Rectal smooth muscle tissue (tissue), 1 donor: ENCODE results near the gene CCDC18.
"Not testable (repeated sequence)": the region's sequence is repeated elsewhere in the genome, so short reads cannot be mapped to it uniquely, and the experiment has no call there.

ENCODE experiments used
- H3K27ac ChIP-seq: one replicate; pipeline ENCODE4 v1.7.0; 2013; ENCODE audit warnings: low read depth, low read length, inconsistent platforms
- H3K27me3 ChIP-seq: one replicate; pipeline ENCODE4 v1.7.0; 2013; ENCODE audit warnings: low read length; ENCODE audit not compliant: control insufficient read depth, insufficient read depth
- H3K36me3 ChIP-seq: one replicate; pipeline ENCODE4 v1.7.0; 2013; ENCODE audit warnings: low read length; ENCODE audit not compliant: control insufficient read depth, insufficient read depth
- H3K4me1 ChIP-seq: one replicate; pipeline ENCODE4 v1.7.0; 2013; ENCODE audit warnings: low read length; ENCODE audit not compliant: control insufficient read depth, insufficient read depth
- H3K4me3 ChIP-seq: one replicate; pipeline ENCODE4 v1.7.0; 2013; ENCODE audit warnings: low read length
- H3K9ac ChIP-seq: one replicate; pipeline ENCODE4 v1.7.0; 2013; ENCODE audit warnings: low read length

Gene CCDC18

GRCh38 chr1:93154898-93155297 is 25.6 kb upstream of the CCDC18 start:
- Histone ChIP-seq H3K4me1 (no peaks in the 10 kb centered on the region), H3K27ac (no peak overlapping the region), H3K9ac (no peak overlapping the region), H3K4me3 (no peak overlapping the region), H3K27me3 (no peaks in the 10 kb centered on the region), H3K36me3 (peaks cover 6% of the 10 kb centered on the region)

GRCh38 chr1:93155335-93155734 is 25.2 kb upstream of the CCDC18 start:
- no peak overlapping the region for H3K4me3 ChIP-seq
- peaks cover 6% of the 10 kb centered on the region for H3K36me3 ChIP-seq
- H3K27ac ChIP-seq, result no peak overlapping the region
- no peaks in the 10 kb centered on the region for H3K4me1 ChIP-seq
- H3K9ac ChIP-seq, result no peak overlapping the region
- H3K27me3 ChIP-seq, result no peaks in the 10 kb centered on the region

DNA sequence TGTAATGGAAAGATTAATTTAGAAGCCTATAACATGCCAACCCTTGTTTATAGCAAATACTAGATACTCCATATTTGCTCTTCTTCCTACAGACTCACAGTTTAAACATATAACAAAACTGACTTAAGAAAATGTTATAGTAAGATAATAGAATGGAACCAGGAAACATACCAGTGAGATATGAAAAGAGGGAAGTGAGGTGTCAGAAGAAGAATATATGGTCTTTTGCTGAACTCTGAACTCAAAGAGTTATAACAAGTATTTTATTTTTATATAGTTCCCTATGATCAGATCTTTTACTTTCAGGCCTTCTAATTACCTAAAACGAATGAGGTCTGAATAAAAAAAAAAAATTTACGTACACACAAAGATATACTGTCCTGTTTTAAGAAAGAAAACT is 21.2 kb upstream of the CCDC18 start:
- H3K27me3 ChIP-seq, result no peaks in the 10 kb centered on the region
- no peak overlapping the region for H3K4me3 ChIP-seq
- no peaks in the 10 kb centered on the region for H3K4me1 ChIP-seq
- H3K9ac ChIP-seq, result no peak overlapping the region
- H3K27ac ChIP-seq, result no peak overlapping the region
- H3K36me3 ChIP-seq, result peaks cover 6% of the 10 kb centered on the region

DNA sequence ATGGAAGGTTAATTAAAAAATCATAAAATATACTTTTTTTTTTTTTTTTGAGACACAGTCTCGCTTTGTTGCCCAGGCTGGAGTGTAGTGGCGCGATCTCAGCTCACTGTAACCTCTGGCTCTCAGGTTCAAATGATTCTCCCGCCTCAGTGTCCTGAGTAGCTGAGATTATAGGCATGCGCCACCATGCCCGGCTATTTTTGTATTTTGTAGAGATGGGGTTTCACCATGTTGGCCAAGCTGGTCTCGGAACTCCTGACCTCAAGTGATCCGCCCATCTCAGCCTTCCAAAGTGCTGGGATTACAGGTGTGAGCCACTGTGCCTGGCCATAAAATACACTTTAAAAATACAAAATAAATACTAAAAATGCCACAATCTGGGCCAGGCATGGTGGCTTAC is 17.2 kb upstream of the CCDC18 start:
- not testable (repeated sequence) for H3K4me3 ChIP-seq, H3K27me3 ChIP-seq, H3K9ac ChIP-seq, H3K4me1 ChIP-seq, H3K27ac ChIP-seq, H3K36me3 ChIP-seq

GRCh38 chr1:93164816-93165215 is 15.7 kb upstream of the CCDC18 start:
- no peaks in the 10 kb centered on the region for H3K4me1 ChIP-seq
- H3K36me3 ChIP-seq, result no peaks in the 10 kb centered on the region
- no peak overlapping the region for H3K4me3 ChIP-seq
- H3K27ac ChIP-seq, result no peak overlapping the region
- no peak overlapping the region for H3K9ac ChIP-seq
- H3K27me3 ChIP-seq, result no peaks in the 10 kb centered on the region

- H3K27me3 ChIP-seq, H3K27ac ChIP-seq, H3K4me3 ChIP-seq, H3K4me1 ChIP-seq, H3K9ac ChIP-seq, H3K36me3 ChIP-seq: not testable (repeated sequence)
These were observed 14.6 kb upstream of the CCDC18 start for GRCh38 chr1:93165895-93166294.

GRCh38 chr1:93167006-93167405 is 13.5 kb upstream of the CCDC18 start:
- H3K27me3 ChIP-seq, result no peaks in the 10 kb centered on the region
- no peak overlapping the region for H3K9ac ChIP-seq
- no peaks in the 10 kb centered on the region for H3K4me1 ChIP-seq
- no peak overlapping the region for H3K4me3 ChIP-seq
- H3K36me3 ChIP-seq, result no peaks in the 10 kb centered on the region
- H3K27ac ChIP-seq, result no peak overlapping the region

DNA sequence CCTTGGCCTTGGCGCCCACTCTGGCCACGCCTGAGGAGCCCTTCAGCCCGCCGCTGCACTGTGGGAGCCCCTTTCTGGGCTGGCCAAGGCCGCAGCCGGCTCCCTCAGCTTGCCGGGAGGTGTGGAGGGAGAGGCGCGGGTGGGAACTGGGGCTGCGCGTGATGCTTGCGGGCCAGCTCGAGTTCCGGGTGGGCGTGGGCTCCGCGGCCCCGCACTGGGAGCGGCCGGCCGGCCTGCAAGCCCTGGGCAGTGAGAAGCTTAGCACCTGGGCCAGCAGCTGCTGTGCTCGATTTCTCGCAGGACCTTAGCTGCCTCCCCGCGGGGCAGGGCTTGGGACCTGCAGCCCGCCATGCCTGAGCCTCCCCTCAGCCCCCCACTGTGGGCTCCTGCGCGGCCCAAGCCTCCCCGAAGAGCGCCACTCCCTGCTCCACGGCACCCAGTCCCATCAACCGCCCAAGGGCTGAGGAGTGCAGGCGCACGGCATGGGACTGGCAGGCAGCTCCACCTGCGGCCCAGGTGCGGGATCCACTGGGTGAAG is 10.3 kb upstream of the CCDC18 start:
- H3K27ac ChIP-seq, H3K9ac ChIP-seq, H3K27me3 ChIP-seq, H3K4me3 ChIP-seq, H3K36me3 ChIP-seq, H3K4me1 ChIP-seq: not testable (repeated sequence)

DNA sequence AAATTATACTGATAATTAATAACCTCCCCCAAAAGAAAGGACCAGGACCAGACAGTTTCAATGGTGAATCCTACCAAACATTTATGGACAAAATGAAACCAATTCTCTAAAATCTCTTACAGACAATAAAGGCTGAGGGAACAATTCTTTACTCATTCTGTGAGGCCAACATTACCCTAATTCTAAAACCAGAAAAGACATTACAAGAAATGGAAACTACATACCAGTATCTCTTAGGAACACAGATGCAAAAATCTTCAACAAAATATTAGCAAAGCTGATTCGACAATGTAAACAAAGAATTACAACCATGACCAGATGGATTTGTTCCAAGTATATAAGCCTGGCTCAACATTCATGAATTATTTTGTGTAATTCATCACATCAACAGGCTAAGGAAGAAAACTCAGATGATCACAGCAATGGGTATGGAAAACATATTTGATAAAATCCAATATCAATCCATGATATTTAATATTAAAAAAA is 8.9 kb upstream of the CCDC18 start:
- no peaks in the 10 kb centered on the region for H3K36me3 ChIP-seq
- H3K9ac ChIP-seq, result no peak overlapping the region
- H3K4me1 ChIP-seq, result peaks cover 3% of the 10 kb centered on the region
- H3K4me3 ChIP-seq, result no peak overlapping the region
- H3K27ac ChIP-seq, result no peak overlapping the region
- H3K27me3 ChIP-seq, result no peaks in the 10 kb centered on the region

GRCh38 chr1:93172778-93173177 is 7.7 kb upstream of the CCDC18 start:
- peaks cover 3% of the 10 kb centered on the region for H3K4me1 ChIP-seq

DNA sequence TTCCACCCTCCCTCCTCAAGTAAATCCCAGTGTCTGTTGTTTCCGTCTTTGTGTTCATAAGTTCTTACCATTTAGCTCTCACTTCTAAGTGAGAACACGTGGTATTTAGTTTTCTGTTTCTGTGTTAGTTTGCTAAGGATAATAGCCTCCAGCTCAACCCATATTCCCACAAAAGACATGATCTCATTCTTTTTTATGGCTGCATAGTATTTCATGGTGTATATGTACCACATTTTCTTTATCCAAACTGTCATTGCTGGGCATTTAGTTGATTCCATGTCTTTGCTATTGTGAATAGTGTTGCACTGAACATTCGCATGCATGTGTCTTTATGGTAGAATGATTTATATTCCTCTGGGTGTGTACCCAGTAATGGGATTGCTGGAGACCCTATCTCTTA is 5.9 kb upstream of the CCDC18 start:
- H3K4me3 ChIP-seq, H3K4me1 ChIP-seq, H3K36me3 ChIP-seq, H3K27me3 ChIP-seq, H3K9ac ChIP-seq, H3K27ac ChIP-seq: not testable (repeated sequence)

More at GRCh38 chr1:93172778-93173177, 7.7 kb upstream of the CCDC18 start:
- Histone ChIP-seq H3K27me3 (no peaks in the 10 kb centered on the region), H3K36me3 (no peaks in the 10 kb centered on the region), H3K4me3 (no peak overlapping the region), H3K9ac (no peak overlapping the region), H3K27ac (no peak overlapping the region)

GRCh38 chr1:93177991-93178390 is 2.5 kb upstream of the CCDC18 start:
- Histone ChIP-seq H3K27me3 (no peaks in the 10 kb centered on the region), H3K27ac (peak overlapping the region; percentile 37), H3K9ac (no peak overlapping the region), H3K4me3 (peak overlapping the region; percentile 14), H3K4me1 (peaks cover 5% of the 10 kb centered on the region), H3K36me3 (peaks cover 3% of the 10 kb centered on the region)

- Histone ChIP-seq H3K27ac (peak overlapping the region; percentile 37), H3K9ac (no peak overlapping the region), H3K4me1 (peaks cover 5% of the 10 kb centered on the region)
These were observed 2.1 kb upstream of the CCDC18 start for GRCh38 chr1:93178418-93178817.

More at GRCh38 chr1:93178418-93178817, 2.1 kb upstream of the CCDC18 start:
- H3K36me3 ChIP-seq, result peaks cover 3% of the 10 kb centered on the region
- peak overlapping the region; percentile 99 for H3K4me3 ChIP-seq
- H3K27me3 ChIP-seq, result no peaks in the 10 kb centered on the region
